Measurements from ENCODE around the gene CAMTA1.
"Not testable (repeated sequence)": the region's sequence is repeated elsewhere in the genome, so short reads cannot be mapped to it uniquely, and the experiment has no call there.

Gene CAMTA1

GRCh38 chr1:7315316-7315715, 530.1 kb downstream of the CAMTA1 start:
- in situ Hi-C loops (cut with MboI; ENCODE audit: low sequenced_read_pairs): no loop called here

- in situ Hi-C loops (cut with MboI; ENCODE audit: low sequenced_read_pairs): no loop called here
These were observed 530.7 kb downstream of the CAMTA1 start for GRCh38 chr1:7315946-7316345.

- in situ Hi-C loops (cut with MboI; ENCODE audit: low sequenced_read_pairs): no loop called here
These were observed 532.6 kb downstream of the CAMTA1 start for GRCh38 chr1:7317888-7318287.

GRCh38 chr1:7319196-7319595, 533.9 kb downstream of the CAMTA1 start:
- in situ Hi-C loops (cut with MboI; ENCODE audit: low sequenced_read_pairs): no loop called here

- in situ Hi-C loops (cut with MboI; ENCODE audit: low sequenced_read_pairs): no loop called here
These were observed 535.4 kb downstream of the CAMTA1 start for GRCh38 chr1:7320661-7321060.

GRCh38 chr1:7322283-7322785, 537.1 kb downstream of the CAMTA1 start:
- in situ Hi-C loops (cut with MboI; ENCODE audit: low sequenced_read_pairs): no loop called here

GRCh38 chr1:7322912-7323311, 537.7 kb downstream of the CAMTA1 start:
- in situ Hi-C loops (cut with MboI; ENCODE audit: low sequenced_read_pairs): no loop called here

- in situ Hi-C loops (cut with MboI; ENCODE audit: low sequenced_read_pairs): no loop called here
These were observed 540.0 kb downstream of the CAMTA1 start for GRCh38 chr1:7325254-7325653.

- in situ Hi-C loops (cut with MboI; ENCODE audit: low sequenced_read_pairs): no loop called here
These were observed 541.1 kb downstream of the CAMTA1 start for GRCh38 chr1:7326366-7326765.

- in situ Hi-C loops (cut with MboI; ENCODE audit: low sequenced_read_pairs): no loop called here
These were observed 542.6 kb downstream of the CAMTA1 start for GRCh38 chr1:7327849-7328248.

- in situ Hi-C loops (cut with MboI; ENCODE audit: low sequenced_read_pairs): no loop called here
These were observed 544.8 kb downstream of the CAMTA1 start for GRCh38 chr1:7329868-7330615.

- in situ Hi-C loops (cut with MboI; ENCODE audit: low sequenced_read_pairs): not testable (repeated sequence)
These were observed 545.5 kb downstream of the CAMTA1 start for GRCh38 chr1:7330726-7331125.

- in situ Hi-C loops (cut with MboI; ENCODE audit: low sequenced_read_pairs): no loop called here
These were observed 546.8 kb downstream of the CAMTA1 start for GRCh38 chr1:7331926-7332535.

GRCh38 chr1:7333094-7333493, 547.8 kb downstream of the CAMTA1 start:
- in situ Hi-C loops (cut with MboI; ENCODE audit: low sequenced_read_pairs): no loop called here

- in situ Hi-C loops (cut with MboI; ENCODE audit: low sequenced_read_pairs): no loop called here
These were observed 548.4 kb downstream of the CAMTA1 start for GRCh38 chr1:7333620-7334019.

- in situ Hi-C loops (cut with MboI; ENCODE audit: low sequenced_read_pairs): no loop called here
These were observed 549.3 kb downstream of the CAMTA1 start for GRCh38 chr1:7334475-7335035.

GRCh38 chr1:7335224-7335879, 550.1 kb downstream of the CAMTA1 start:
- in situ Hi-C loops (cut with MboI; ENCODE audit: low sequenced_read_pairs): no loop called here

GRCh38 chr1:7338439-7338838, 553.2 kb downstream of the CAMTA1 start:
- in situ Hi-C loops (cut with MboI; ENCODE audit: low sequenced_read_pairs): no loop called here

GRCh38 chr1:7339014-7339413, 553.8 kb downstream of the CAMTA1 start:
- in situ Hi-C loops (cut with MboI; ENCODE audit: low sequenced_read_pairs): no loop called here

GRCh38 chr1:7339953-7340352, 554.7 kb downstream of the CAMTA1 start:
- in situ Hi-C loops (cut with MboI; ENCODE audit: low sequenced_read_pairs): no loop called here

- in situ Hi-C loops (cut with MboI; ENCODE audit: low sequenced_read_pairs): no loop called here
These were observed 556.1 kb downstream of the CAMTA1 start for GRCh38 chr1:7341145-7341905.
